Caco-2 (cell line): ENCODE measurements around the gene PXYLP1. TPM values are rescaled to one million over a fixed set of nuclear protein-coding genes. Genes with fewer than 3 reads are reported as not detected.
A peak's percentile ranks its signal among the peaks of the same experiment; 100 is the strongest.

Experiments
- BruUV-seq: library from RNA; stranded (reverse); fragments of 400-500 nt; replicated peaks from 2 replicates; lab custom pipeline; 2021; lab: Mats Ljungman, UMichigan
- CTCF ChIA-PET: fragments of 300-600 bp; sonication (Branson Sonifier 250); formaldehyde crosslinking; loops from one replicate; lab custom pipeline; 2022; ENCODE audit warnings: antibody characterized with exemption; lab: Charles Lee
- POLR2A ChIA-PET: fragments of 300-600 bp; sonication (Branson Sonifier 250); formaldehyde crosslinking; loops from one replicate; lab custom pipeline; 2022; ENCODE audit warnings: antibody characterized with exemption; lab: Charles Lee
- DNase-seq, 2 experiments: peaks; one replicate each; pipeline versions ENCODE4 v3.0.0 to v3.0.0-alpha.2; 2020 to 2022
- H3K27me3 ChIP-seq: replicated peaks from 2 replicates; pipeline ENCODE4 v1.6.0; 2011; ENCODE audit warnings: low read length; ENCODE audit not compliant: control insufficient read depth, insufficient read depth
- H3K36me3 ChIP-seq: 2 replicates; pipeline ENCODE4 v1.5.1; 2011; ENCODE audit warnings: low read length; ENCODE audit not compliant: control insufficient read depth, insufficient read depth
- H3K4me1 ChIP-seq: fragments of 250-450 bp; sonication (Bioruptor Pico); 2 replicates; pipeline ENCODE4 v1.5.1; 2020; ENCODE audit warnings: mild to moderate bottlenecking
- H3K4me3 ChIP-seq: 2 replicates; pipeline ENCODE4 v1.5.1; 2011; ENCODE audit warnings: low read depth, mild to moderate bottlenecking, control low read depth, low read length
- H3K9me3 ChIP-seq: fragments of 250-450 bp; sonication (Bioruptor Pico); 2 replicates; pipeline ENCODE4 v1.5.1; 2020; ENCODE audit warnings: mild to moderate bottlenecking, moderate library complexity
- H3K27ac Mint-ChIP-seq: one replicate; pipeline ENCODE4 v1.8.0; 2022; ENCODE audit warnings: mixed read lengths; ENCODE audit not compliant: unreplicated experiment
- H3K27me3 Mint-ChIP-seq: one replicate; pipeline ENCODE4 v1.8.0; 2022; ENCODE audit warnings: mixed read lengths; ENCODE audit not compliant: insufficient read depth, unreplicated experiment
- H3K36me3 Mint-ChIP-seq: one replicate; pipeline ENCODE4 v1.8.0; 2022; ENCODE audit warnings: mild to moderate bottlenecking, mixed read lengths; ENCODE audit not compliant: insufficient read depth, unreplicated experiment
- H3K4me1 Mint-ChIP-seq: one replicate; pipeline ENCODE4 v1.8.0; 2022; ENCODE audit warnings: low read depth, mixed read lengths; ENCODE audit not compliant: unreplicated experiment
- H3K4me3 Mint-ChIP-seq: one replicate; pipeline ENCODE4 v1.8.0; 2022; ENCODE audit warnings: mild to moderate bottlenecking, moderate library complexity, mixed read lengths; ENCODE audit not compliant: unreplicated experiment
- H3K9me3 Mint-ChIP-seq: one replicate; pipeline ENCODE4 v1.8.0; 2022; ENCODE audit warnings: mixed read lengths; ENCODE audit not compliant: unreplicated experiment
- CTCF ChIP-seq, 2 experiments: fragments of 200-600 bp in 1 of 2; IDR thresholded peaks; 1 replicate in 1 of 2; 2 replicates in 1 of 2; pipeline versions ENCODE4 v1.5.1 to v1.8.0; 2011 to 2022; ENCODE audit warnings: antibody characterized with exemption in 1 of 2, control low read depth in 1 of 2, inconsistent platforms in 1 of 2, low read depth in 1 of 2, low read length in 1 of 2, mild to moderate bottlenecking in 1 of 2, moderate library complexity in 1 of 2; ENCODE audit not compliant: insufficient read depth in 1 of 2, severe bottlenecking in 1 of 2, unreplicated experiment in 1 of 2
- intact Hi-C: fragments of 100-400 bp; cut with micrococcal nuclease; formaldehyde crosslinking; loops from one replicate; pipeline ENCODE4 v1.10.0; 2022; ENCODE audit not compliant: unreplicated experiment
- total RNA-seq: library from RNA; stranded (reverse); gene quantifications from 2 replicates; pipeline ENCODE4 v1.2.3, GENCODE V29; 2022

PXYLP1 gene
- total RNA-seq, 1 experiment from 2014 or later, result 24.6 TPM

- no TSS peak for BruUV-seq
- Histone ChIP-seq H3K36me3 (peaks cover 1% of the 10 kb centered on the region; the same call in 1 of the 2 replicates), H3K27me3 (no peaks in the 10 kb centered on the region), H3K4me3 (no peak overlapping the region), H3K9me3 (no peaks in the 10 kb centered on the region), H3K4me1 (peaks cover 18% of the 10 kb centered on the region)
- Mint-ChIP-seq H3K27me3 (no peaks in the 10 kb centered on the region), H3K27ac (no peak overlapping the region), H3K4me3 (no peak overlapping the region), H3K36me3 (peaks cover 5% of the 10 kb centered on the region), H3K4me1 (peaks cover 24% of the 10 kb centered on the region), H3K9me3 (no peaks in the 10 kb centered on the region)
- intact Hi-C loops, result no loop called here
- peak in 1 of 2 experiments; percentile 14 for DNase-seq
- ChIA-PET CTCF (no interaction called here), POLR2A (no interaction called here)
- TF ChIP-seq CTCF (IDR thresholded peaks at IDR 0.05; ENCODE audit: insufficient read depth in 1 of 2, low read depth in 1 of 2, low read length in 1 of 2, severe bottlenecking in 1 of 2, unreplicated experiment in 1 of 2), result peak in 1 of 2 experiments; percentile 15
Measured at GRCh38 chr3:141235661-141236171, 4.1 kb downstream of the PXYLP1 start.

- Histone ChIP-seq H3K4me3 (no peak overlapping the region), H3K27me3 (no peaks in the 10 kb centered on the region), H3K36me3 (peaks cover 1% of the 10 kb centered on the region; the same call in 1 of the 2 replicates), H3K9me3 (no peaks in the 10 kb centered on the region), H3K4me1 (peaks cover 15% of the 10 kb centered on the region)
- no peak overlapping the region for H3K4me3 Mint-ChIP-seq
- H3K27ac Mint-ChIP-seq, result no peak overlapping the region
- DNase-seq, result no peak
- H3K36me3 Mint-ChIP-seq, result peaks cover 5% of the 10 kb centered on the region
- no peak for TF ChIP-seq CTCF (IDR thresholded peaks at IDR 0.05; ENCODE audit: insufficient read depth in 1 of 2, low read depth in 1 of 2, low read length in 1 of 2, severe bottlenecking in 1 of 2, unreplicated experiment in 1 of 2)
- no peaks in the 10 kb centered on the region for H3K9me3 Mint-ChIP-seq
- H3K4me1 Mint-ChIP-seq, result peaks cover 22% of the 10 kb centered on the region
- ChIA-PET CTCF (no interaction called here), POLR2A (no interaction called here)
- intact Hi-C loops, result no loop called here
- no peaks in the 10 kb centered on the region for H3K27me3 Mint-ChIP-seq
- no TSS peak for BruUV-seq
Measured at GRCh38 chr3:141236361-141236760, 4.7 kb downstream of the PXYLP1 start.

GRCh38 chr3:141237701-141238521 is 6.3 kb downstream of the PXYLP1 start:
- Mint-ChIP-seq H3K4me3 (no peak overlapping the region), H3K9me3 (no peaks in the 10 kb centered on the region), H3K27me3 (no peaks in the 10 kb centered on the region), H3K4me1 (peaks cover 16% of the 10 kb centered on the region), H3K36me3 (peaks cover 5% of the 10 kb centered on the region), H3K27ac (no peak overlapping the region)
- intact Hi-C loops, result no loop called here
- Histone ChIP-seq H3K36me3 (peaks cover 1% of the 10 kb centered on the region; the same call in 1 of the 2 replicates), H3K9me3 (no peaks in the 10 kb centered on the region), H3K4me1 (peaks cover 11% of the 10 kb centered on the region; the same call in 1 of the 2 replicates), H3K4me3 (no peak overlapping the region), H3K27me3 (no peaks in the 10 kb centered on the region)
- CTCF ChIA-PET, result no interaction called here
- TF ChIP-seq CTCF (IDR thresholded peaks at IDR 0.05; ENCODE audit: insufficient read depth in 1 of 2, low read depth in 1 of 2, low read length in 1 of 2, severe bottlenecking in 1 of 2, unreplicated experiment in 1 of 2), result no peak
- no peak for DNase-seq
- POLR2A ChIA-PET, result no interaction called here
- BruUV-seq, result no TSS peak
